GM23338 (cell line): ENCODE measurements around the gene APAF1. TPM values are rescaled to one million over a fixed set of nuclear protein-coding genes. Genes with fewer than 3 reads are reported as not detected.

Experiments used
- ATAC-seq: fragments of 200-7000 bp; cut with Tn5 transposase; 3 replicates; pipeline ENCODE4 v1.9.1; 2020
- DNase-seq: peaks from one replicate; pipeline ENCODE4 v3.0.0-alpha.2; 2015; ENCODE audit warnings: low spot score
- H2AFZ ChIP-seq: fragments of 200-600 bp; sonication (generic); 2 replicates; pipeline ENCODE4 v1.8.0; 2016; ENCODE audit warnings: antibody characterized with exemption, mild to moderate bottlenecking, moderate library complexity
- H3F3A ChIP-seq: fragments of 200-600 bp; sonication (generic); replicated peaks from 2 replicates; pipeline ENCODE4 v1.8.0; 2017; ENCODE audit warnings: antibody characterized with exemption, mixed run types, low read depth
- H3K27ac ChIP-seq: fragments of 200-600 bp; sonication (generic); 2 replicates; pipeline ENCODE4 v1.6.1; 2016; ENCODE audit warnings: low read depth
- H3K27me3 ChIP-seq: fragments of 200-600 bp; sonication (generic); 2 replicates; pipeline ENCODE4 v1.8.0; 2016; ENCODE audit warnings: mild to moderate bottlenecking, mixed run types, moderate library complexity; ENCODE audit not compliant: insufficient read depth
- H3K36me3 ChIP-seq: fragments of 200-600 bp; sonication (generic); 2 replicates; pipeline ENCODE4 v1.8.0; 2016; ENCODE audit warnings: mild to moderate bottlenecking; ENCODE audit not compliant: insufficient read depth
- H3K4me1 ChIP-seq: fragments of 200-600 bp; sonication (generic); 2 replicates; pipeline ENCODE4 v1.8.0; 2016; ENCODE audit warnings: mild to moderate bottlenecking, moderate library complexity; ENCODE audit not compliant: insufficient read depth
- H3K4me2 ChIP-seq: fragments of 200-600 bp; sonication (generic); 2 replicates; pipeline ENCODE4 v1.7.1; 2017; ENCODE audit warnings: mixed run types
- H3K4me3 ChIP-seq: fragments of 200-600 bp; sonication (generic); 2 replicates; pipeline ENCODE4 v1.6.1; 2016; ENCODE audit warnings: mixed run types
- H3K79me2 ChIP-seq: fragments of 200-600 bp; sonication (generic); replicated peaks from 2 replicates; pipeline ENCODE4 v1.8.0; 2017; ENCODE audit warnings: mild to moderate bottlenecking; ENCODE audit not compliant: insufficient read depth
- H3K9me2 ChIP-seq: fragments of 200-600 bp; sonication (generic); 2 replicates; pipeline ENCODE4 v1.8.0; 2017; ENCODE audit not compliant: insufficient read depth
- H4K20me1 ChIP-seq: fragments of 200-600 bp; sonication (generic); replicated peaks from 2 replicates; pipeline ENCODE4 v1.8.0; 2017; ENCODE audit warnings: mild to moderate bottlenecking; ENCODE audit not compliant: insufficient read depth
- H3K27ac Mint-ChIP-seq: 2 replicates; pipeline ENCODE4 v1.8.0; 2020; ENCODE audit warnings: inconsistent platforms, mild to moderate bottlenecking, moderate library complexity, mixed read lengths
- H3K27me3 Mint-ChIP-seq: 3 replicates; pipeline ENCODE4 v1.8.0; 2022; ENCODE audit warnings: low read depth, mild to moderate bottlenecking, moderate library complexity, mixed read lengths, inconsistent platforms; ENCODE audit not compliant: insufficient read depth, poor library complexity
- H3K36me3 Mint-ChIP-seq: 3 replicates; pipeline ENCODE4 v1.8.0; 2021; ENCODE audit warnings: low read depth, mild to moderate bottlenecking, inconsistent platforms, moderate library complexity, mixed read lengths
- H3K4me1 Mint-ChIP-seq: 3 replicates; pipeline ENCODE4 v1.8.0; 2020; ENCODE audit warnings: mild to moderate bottlenecking, inconsistent platforms, mixed read lengths
- H3K4me3 Mint-ChIP-seq: 3 replicates; pipeline ENCODE4 v1.8.0; 2021; ENCODE audit warnings: moderate library complexity, mild to moderate bottlenecking, inconsistent platforms, mixed read lengths
- H3K9me3 Mint-ChIP-seq: 3 replicates; pipeline ENCODE4 v1.8.0; 2020; ENCODE audit warnings: moderate library complexity, mild to moderate bottlenecking, inconsistent platforms, mixed read lengths
- CREB1 ChIP-seq: fragments of 250-450 bp; sonication (Bioruptor Pico); IDR thresholded peaks from 2 replicates; pipeline ENCODE4 v1.5.0; 2020; ENCODE audit warnings: low read depth, mild to moderate bottlenecking, moderate library complexity
- EZH2 ChIP-seq: fragments of 200-600 bp; sonication (generic); IDR thresholded peaks from one replicate; pipeline ENCODE4 v1.8.0; 2017; ENCODE audit warnings: antibody characterized with exemption, mild to moderate bottlenecking, low read depth; ENCODE audit not compliant: unreplicated experiment
- EZH2phosphoT487 ChIP-seq: fragments of 200-600 bp; sonication (generic); IDR thresholded peaks from one replicate; pipeline ENCODE4 v1.8.1; 2018; ENCODE audit warnings: antibody characterized with exemption; ENCODE audit not compliant: unreplicated experiment
- JUNB ChIP-seq: IDR thresholded peaks from one replicate; pipeline ENCODE4 v1.6.1; 2016; ENCODE audit warnings: antibody characterized with exemption; ENCODE audit not compliant: unreplicated experiment
- STAT1 ChIP-seq: IDR thresholded peaks from one replicate; pipeline ENCODE4 v1.6.1; 2016; ENCODE audit warnings: antibody characterized with exemption; ENCODE audit not compliant: unreplicated experiment
- ZNF331 ChIP-seq: fragments of 250-450 bp; sonication (Bioruptor Pico); IDR thresholded peaks from 2 replicates; pipeline ENCODE4 v1.5.0; 2020; ENCODE audit warnings: low read depth, mild to moderate bottlenecking, moderate library complexity
- polyA plus RNA-seq: library from polyadenylated mRNA; unstranded; fragments of >200 nt; fragmentation: Nextera tagmentation; extraction: Ambion mirVana; gene quantifications from 2 replicates; pipeline ENCODE4 v1.2.1, GENCODE V29; 2016
- total RNA-seq: library from RNA; depleted of rRNA; stranded (reverse); fragments of >200 nt; shearing (Covaris generic); gene quantifications from 2 replicates; pipeline ENCODE4 v1.2.3, GENCODE V29; 2014
- TF ChIP-seq, protein P1 (sequence below): fragments of 250-450 bp; sonication (Bioruptor Pico); IDR thresholded peaks from 2 replicates; pipeline ENCODE4 v1.5.0; 2020; ENCODE audit warnings: mild to moderate bottlenecking, moderate library complexity
- TF ChIP-seq, protein P2 (sequence below), 2 experiments: fragments of 200-600 bp in 1 of 2; sonication (generic) in 1 of 2; conservative IDR thresholded peaks; 2 replicates each; pipeline versions ENCODE4 v1.5.1 to v1.6.1; 2016 to 2017; ENCODE audit warnings: antibody characterized with exemption in 2 of 2, low read depth in 2 of 2, mild to moderate bottlenecking in 2 of 2, moderate library complexity in 1 of 2
- TF ChIP-seq, protein P3 (sequence below): IDR thresholded peaks from one replicate; pipeline ENCODE4 v1.6.1; 2018; ENCODE audit warnings: antibody characterized with exemption; ENCODE audit not compliant: unreplicated experiment

APAF1 gene
- total and polyA plus RNA-seq, 2 experiments from 2014 or later, result 12.0 to 31.2 TPM

DNA sequence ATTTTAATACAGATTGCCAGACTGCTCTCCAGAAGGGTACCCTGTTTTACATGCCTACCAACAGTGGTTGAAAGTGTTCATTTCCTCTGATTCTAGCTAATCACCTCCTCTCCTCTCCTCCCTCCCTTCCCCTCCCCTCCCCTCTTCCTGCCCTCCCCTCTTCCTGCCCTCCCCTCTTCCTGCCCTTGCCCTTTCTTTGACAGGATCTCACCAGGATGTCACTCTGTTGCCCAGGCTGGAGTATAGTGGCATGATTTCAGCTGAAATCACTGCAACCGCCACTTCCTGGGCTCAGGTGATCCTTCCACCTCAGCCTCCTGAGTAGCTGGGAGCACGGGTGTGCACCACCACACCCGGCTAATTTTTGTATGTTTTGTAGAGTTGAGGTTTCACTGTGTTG is 24.7 kb downstream of the APAF1 start (continued):
- TF ChIP-seq, protein P1, sequence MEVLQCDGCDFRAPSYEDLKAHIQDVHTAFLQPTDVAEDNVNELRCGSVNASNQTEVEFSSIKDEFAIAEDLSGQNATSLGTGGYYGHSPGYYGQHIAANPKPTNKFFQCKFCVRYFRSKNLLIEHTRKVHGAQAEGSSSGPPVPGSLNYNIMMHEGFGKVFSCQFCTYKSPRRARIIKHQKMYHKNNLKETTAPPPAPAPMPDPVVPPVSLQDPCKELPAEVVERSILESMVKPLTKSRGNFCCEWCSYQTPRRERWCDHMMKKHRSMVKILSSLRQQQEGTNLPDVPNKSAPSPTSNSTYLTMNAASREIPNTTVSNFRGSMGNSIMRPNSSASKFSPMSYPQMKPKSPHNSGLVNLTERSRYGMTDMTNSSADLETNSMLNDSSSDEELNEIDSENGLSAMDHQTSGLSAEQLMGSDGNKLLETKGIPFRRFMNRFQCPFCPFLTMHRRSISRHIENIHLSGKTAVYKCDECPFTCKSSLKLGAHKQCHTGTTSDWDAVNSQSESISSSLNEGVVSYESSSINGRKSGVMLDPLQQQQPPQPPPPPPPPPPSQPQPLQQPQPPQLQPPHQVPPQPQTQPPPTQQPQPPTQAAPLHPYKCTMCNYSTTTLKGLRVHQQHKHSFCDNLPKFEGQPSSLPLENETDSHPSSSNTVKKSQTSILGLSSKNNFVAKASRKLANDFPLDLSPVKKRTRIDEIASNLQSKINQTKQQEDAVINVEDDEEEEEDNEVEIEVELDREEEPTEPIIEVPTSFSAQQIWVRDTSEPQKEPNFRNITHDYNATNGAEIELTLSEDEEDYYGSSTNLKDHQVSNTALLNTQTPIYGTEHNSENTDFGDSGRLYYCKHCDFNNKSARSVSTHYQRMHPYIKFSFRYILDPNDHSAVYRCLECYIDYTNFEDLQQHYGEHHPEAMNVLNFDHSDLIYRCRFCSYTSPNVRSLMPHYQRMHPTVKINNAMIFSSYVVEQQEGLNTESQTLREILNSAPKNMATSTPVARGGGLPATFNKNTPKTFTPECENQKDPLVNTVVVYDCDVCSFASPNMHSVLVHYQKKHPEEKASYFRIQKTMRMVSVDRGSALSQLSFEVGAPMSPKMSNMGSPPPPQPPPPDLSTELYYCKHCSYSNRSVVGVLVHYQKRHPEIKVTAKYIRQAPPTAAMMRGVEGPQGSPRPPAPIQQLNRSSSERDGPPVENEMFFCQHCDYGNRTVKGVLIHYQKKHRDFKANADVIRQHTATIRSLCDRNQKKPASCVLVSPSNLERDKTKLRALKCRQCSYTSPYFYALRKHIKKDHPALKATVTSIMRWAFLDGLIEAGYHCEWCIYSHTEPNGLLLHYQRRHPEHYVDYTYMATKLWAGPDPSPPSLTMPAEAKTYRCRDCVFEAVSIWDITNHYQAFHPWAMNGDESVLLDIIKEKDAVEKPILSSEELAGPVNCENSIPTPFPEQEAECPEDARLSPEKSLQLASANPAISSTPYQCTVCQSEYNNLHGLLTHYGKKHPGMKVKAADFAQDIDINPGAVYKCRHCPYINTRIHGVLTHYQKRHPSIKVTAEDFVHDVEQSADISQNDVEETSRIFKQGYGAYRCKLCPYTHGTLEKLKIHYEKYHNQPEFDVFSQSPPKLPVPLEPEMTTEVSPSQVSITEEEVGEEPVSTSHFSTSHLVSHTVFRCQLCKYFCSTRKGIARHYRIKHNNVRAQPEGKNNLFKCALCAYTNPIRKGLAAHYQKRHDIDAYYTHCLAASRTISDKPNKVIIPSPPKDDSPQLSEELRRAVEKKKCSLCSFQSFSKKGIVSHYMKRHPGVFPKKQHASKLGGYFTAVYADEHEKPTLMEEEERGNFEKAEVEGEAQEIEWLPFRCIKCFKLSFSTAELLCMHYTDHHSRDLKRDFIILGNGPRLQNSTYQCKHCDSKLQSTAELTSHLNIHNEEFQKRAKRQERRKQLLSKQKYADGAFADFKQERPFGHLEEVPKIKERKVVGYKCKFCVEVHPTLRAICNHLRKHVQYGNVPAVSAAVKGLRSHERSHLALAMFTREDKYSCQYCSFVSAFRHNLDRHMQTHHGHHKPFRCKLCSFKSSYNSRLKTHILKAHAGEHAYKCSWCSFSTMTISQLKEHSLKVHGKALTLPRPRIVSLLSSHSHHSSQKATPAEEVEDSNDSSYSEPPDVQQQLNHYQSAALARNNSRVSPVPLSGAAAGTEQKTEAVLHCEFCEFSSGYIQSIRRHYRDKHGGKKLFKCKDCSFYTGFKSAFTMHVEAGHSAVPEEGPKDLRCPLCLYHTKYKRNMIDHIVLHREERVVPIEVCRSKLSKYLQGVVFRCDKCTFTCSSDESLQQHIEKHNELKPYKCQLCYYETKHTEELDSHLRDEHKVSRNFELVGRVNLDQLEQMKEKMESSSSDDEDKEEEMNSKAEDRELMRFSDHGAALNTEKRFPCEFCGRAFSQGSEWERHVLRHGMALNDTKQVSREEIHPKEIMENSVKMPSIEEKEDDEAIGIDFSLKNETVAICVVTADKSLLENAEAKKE, result no peak
- TF ChIP-seq, protein P2, sequence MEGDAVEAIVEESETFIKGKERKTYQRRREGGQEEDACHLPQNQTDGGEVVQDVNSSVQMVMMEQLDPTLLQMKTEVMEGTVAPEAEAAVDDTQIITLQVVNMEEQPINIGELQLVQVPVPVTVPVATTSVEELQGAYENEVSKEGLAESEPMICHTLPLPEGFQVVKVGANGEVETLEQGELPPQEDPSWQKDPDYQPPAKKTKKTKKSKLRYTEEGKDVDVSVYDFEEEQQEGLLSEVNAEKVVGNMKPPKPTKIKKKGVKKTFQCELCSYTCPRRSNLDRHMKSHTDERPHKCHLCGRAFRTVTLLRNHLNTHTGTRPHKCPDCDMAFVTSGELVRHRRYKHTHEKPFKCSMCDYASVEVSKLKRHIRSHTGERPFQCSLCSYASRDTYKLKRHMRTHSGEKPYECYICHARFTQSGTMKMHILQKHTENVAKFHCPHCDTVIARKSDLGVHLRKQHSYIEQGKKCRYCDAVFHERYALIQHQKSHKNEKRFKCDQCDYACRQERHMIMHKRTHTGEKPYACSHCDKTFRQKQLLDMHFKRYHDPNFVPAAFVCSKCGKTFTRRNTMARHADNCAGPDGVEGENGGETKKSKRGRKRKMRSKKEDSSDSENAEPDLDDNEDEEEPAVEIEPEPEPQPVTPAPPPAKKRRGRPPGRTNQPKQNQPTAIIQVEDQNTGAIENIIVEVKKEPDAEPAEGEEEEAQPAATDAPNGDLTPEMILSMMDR (conservative IDR thresholded peaks at IDR 0.05; ENCODE audit: low read depth in 2 of 2), result no peak
- TF ChIP-seq EZH2, result no peak
- TF ChIP-seq EZH2phosphoT487, result no peak
- no peak for TF ChIP-seq CREB1
- TF ChIP-seq JUNB, result no peak
- TF ChIP-seq STAT1, result no peak

DNA sequence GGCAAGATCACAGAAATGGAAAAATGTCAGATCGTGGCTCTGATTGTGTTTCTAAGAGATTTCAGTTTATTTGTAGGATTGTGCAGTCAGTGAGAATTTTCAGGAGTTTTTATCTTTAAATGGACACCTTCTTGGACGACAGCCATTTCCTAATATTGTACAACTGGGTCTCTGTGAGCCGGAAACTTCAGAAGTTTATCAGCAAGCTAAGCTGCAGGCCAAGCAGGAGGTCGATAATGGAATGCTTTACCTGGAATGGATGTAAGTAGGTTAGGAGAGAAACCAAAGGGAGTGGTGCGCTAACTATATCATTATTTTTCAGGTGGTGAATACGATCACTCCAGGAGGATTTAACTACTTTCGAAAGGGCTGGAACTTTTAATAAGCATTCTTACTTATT is 26.4 kb downstream of the APAF1 start:
- Histone ChIP-seq H3K4me3 (no peak overlapping the region), H4K20me1 (no peaks in the 10 kb centered on the region), H3K27me3 (no peaks in the 10 kb centered on the region), H3K4me2 (no peak overlapping the region), H3F3A (no peaks in the 10 kb centered on the region), H3K9me2 (no peaks in the 10 kb centered on the region), H3K27ac (no peak overlapping the region), H2AFZ (no peak overlapping the region), H3K36me3 (no peaks in the 10 kb centered on the region), H3K79me2 (no peaks in the 10 kb centered on the region), H3K4me1 (peaks cover 3% of the 10 kb centered on the region; the same call in 1 of the 2 replicates)
- ATAC-seq (no peak), DNase-seq (no peak)
- Mint-ChIP-seq H3K27me3 (no peaks in the 10 kb centered on the region), H3K27ac (no peak overlapping the region), H3K9me3 (no peaks in the 10 kb centered on the region), H3K4me3 (no peak overlapping the region), H3K4me1 (no peaks in the 10 kb centered on the region), H3K36me3 (peaks cover 13% of the 10 kb centered on the region; the same call in 2 of the 3 replicates)
- TF ChIP-seq EZH2 (no peak), EZH2phosphoT487 (no peak), ZNF331 (CRISPR knock-in tag) (no peak), STAT1 (no peak)
- TF ChIP-seq, protein P3, sequence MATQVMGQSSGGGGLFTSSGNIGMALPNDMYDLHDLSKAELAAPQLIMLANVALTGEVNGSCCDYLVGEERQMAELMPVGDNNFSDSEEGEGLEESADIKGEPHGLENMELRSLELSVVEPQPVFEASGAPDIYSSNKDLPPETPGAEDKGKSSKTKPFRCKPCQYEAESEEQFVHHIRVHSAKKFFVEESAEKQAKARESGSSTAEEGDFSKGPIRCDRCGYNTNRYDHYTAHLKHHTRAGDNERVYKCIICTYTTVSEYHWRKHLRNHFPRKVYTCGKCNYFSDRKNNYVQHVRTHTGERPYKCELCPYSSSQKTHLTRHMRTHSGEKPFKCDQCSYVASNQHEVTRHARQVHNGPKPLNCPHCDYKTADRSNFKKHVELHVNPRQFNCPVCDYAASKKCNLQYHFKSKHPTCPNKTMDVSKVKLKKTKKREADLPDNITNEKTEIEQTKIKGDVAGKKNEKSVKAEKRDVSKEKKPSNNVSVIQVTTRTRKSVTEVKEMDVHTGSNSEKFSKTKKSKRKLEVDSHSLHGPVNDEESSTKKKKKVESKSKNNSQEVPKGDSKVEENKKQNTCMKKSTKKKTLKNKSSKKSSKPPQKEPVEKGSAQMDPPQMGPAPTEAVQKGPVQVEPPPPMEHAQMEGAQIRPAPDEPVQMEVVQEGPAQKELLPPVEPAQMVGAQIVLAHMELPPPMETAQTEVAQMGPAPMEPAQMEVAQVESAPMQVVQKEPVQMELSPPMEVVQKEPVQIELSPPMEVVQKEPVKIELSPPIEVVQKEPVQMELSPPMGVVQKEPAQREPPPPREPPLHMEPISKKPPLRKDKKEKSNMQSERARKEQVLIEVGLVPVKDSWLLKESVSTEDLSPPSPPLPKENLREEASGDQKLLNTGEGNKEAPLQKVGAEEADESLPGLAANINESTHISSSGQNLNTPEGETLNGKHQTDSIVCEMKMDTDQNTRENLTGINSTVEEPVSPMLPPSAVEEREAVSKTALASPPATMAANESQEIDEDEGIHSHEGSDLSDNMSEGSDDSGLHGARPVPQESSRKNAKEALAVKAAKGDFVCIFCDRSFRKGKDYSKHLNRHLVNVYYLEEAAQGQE, result no peak
